Measurements from ENCODE around the gene RPL34.

DNA sequence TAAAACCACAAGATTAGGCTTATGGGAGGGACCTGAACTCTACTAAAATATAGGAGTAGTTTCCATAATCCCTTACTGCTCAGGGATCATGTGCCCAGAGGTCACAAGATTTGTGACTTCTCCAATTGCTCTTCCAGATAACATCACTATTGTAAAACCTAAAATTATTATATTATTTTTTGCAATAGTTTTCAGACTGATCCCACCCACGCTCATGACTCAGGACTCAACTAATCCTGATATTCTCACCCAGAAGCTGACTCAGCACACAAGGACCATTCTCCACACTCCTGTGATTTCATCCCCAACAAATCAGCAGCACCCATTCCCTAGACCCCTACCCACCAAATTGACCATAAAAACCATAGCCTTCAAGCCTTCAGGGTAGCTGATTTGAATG is 24.0 kb upstream of the RPL34 start:
- TF ChIP-seq POLR2A (IDR thresholded peaks at IDR 0.05) (no peak), CTCF (IDR thresholded peaks at IDR 0.05) (no peak)

All from testis (tissue), 2 donors.